ENCODE data around the gene PNP. TPM values are rescaled to one million over a fixed set of nuclear protein-coding genes. Genes with fewer than 3 reads are reported as not detected.
"Not testable (repeated sequence)": the region's sequence is repeated elsewhere in the genome, so short reads cannot be mapped to it uniquely, and the experiment has no call there.

Gene PNP
- total and polyA plus RNA-seq, 4 donors, result 15.5 to 119 (median 37.0) TPM

DNA sequence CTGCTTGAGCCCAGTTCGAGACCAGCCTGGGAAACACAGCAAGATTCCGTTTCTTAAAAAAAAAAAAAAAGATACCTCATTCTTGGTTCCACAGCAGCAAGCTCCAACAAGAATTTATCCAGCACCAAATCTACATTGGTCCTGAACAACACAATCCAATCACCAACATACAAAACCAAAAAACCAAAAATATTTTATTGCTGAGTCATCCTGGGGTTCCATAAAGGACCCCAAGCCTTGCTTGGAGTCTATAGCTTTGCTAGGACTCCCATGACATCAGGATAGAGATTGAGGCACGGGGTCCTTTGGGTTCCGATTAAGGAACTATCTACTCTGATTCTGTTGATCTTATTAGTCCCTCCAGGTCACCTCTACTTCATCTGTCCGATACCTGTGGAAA is 22.3 kb upstream of the PNP start:
- WGBS, 2 donors, result 95% methylated on average over 5 of the region's 5 CpGs
- Histone ChIP-seq H3K27me3 (ENCODE audit: control insufficient read depth in 3 of 3, insufficient read depth in 3 of 3, low read length in 2 of 3) (no peaks in the 10 kb centered on the region), H3K4me1 (ENCODE audit: control insufficient read depth in 5 of 5, insufficient read depth in 5 of 5, low read length in 5 of 5) (no peaks in the 10 kb centered on the region), H3K9me3 (ENCODE audit: control insufficient read depth in 4 of 4, insufficient read depth in 3 of 4, low read length in 3 of 4) (no peaks in the 10 kb centered on the region), H3K36me3 (ENCODE audit: control insufficient read depth in 4 of 4, insufficient read depth in 4 of 4, low read length in 4 of 4) (peaks cover 40 to 45% (median 43%) of the 10 kb centered on the region in 4 donors), H3K27ac (ENCODE audit: low read depth in 1 of 2, low read length in 1 of 2) (no peak overlapping the region), H3K4me3 (no peak overlapping the region), H3K9ac (ENCODE audit: insufficient read depth in 1 of 2, low read length in 2 of 2) (no peak overlapping the region)
- ATAC-seq (ENCODE audit: insufficient read depth, low FRiP score), result no peak
- TF ChIP-seq, protein P1, sequence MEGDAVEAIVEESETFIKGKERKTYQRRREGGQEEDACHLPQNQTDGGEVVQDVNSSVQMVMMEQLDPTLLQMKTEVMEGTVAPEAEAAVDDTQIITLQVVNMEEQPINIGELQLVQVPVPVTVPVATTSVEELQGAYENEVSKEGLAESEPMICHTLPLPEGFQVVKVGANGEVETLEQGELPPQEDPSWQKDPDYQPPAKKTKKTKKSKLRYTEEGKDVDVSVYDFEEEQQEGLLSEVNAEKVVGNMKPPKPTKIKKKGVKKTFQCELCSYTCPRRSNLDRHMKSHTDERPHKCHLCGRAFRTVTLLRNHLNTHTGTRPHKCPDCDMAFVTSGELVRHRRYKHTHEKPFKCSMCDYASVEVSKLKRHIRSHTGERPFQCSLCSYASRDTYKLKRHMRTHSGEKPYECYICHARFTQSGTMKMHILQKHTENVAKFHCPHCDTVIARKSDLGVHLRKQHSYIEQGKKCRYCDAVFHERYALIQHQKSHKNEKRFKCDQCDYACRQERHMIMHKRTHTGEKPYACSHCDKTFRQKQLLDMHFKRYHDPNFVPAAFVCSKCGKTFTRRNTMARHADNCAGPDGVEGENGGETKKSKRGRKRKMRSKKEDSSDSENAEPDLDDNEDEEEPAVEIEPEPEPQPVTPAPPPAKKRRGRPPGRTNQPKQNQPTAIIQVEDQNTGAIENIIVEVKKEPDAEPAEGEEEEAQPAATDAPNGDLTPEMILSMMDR (IDR thresholded peaks at IDR 0.05; ENCODE audit: control extremely low read depth, extremely low read depth), result no peak
- DNase-seq, result no peak

DNA sequence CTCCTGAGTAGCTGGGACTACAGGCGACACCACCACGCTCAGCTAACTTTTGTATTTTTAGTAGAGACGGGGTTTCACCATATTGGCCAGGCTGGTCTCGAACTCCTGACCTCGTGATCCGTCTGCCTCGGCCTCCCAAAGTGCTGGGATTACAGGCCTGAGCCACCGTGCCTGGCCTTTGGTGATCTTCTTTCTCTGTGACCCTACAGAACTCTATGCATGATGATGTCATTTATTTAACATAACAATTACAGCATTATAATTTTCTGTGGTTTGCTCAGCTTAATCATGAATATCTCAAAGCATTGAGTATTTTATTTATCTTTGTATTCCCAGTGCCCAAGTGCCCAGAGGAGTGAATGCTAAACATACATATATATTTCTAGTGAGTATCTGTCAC is 16.4 kb upstream of the PNP start:
- peaks cover 34 to 49% (median 39%) of the 10 kb centered on the region in 4 donors for H3K36me3 ChIP-seq (ENCODE audit: control insufficient read depth in 4 of 4, insufficient read depth in 4 of 4, low read length in 4 of 4)
- H3K27me3 ChIP-seq (ENCODE audit: control insufficient read depth in 3 of 3, insufficient read depth in 3 of 3, low read length in 2 of 3); ATAC-seq (ENCODE audit: insufficient read depth, low FRiP score); H3K27ac ChIP-seq (ENCODE audit: low read depth in 1 of 2, low read length in 1 of 2); H3K9ac ChIP-seq (ENCODE audit: insufficient read depth in 1 of 2, low read length in 2 of 2); DNase-seq; H3K9me3 ChIP-seq (ENCODE audit: control insufficient read depth in 4 of 4, insufficient read depth in 3 of 4, low read length in 3 of 4); H3K4me3 ChIP-seq: not testable (repeated sequence)
- H3K4me1 ChIP-seq (ENCODE audit: control insufficient read depth in 5 of 5, insufficient read depth in 5 of 5, low read length in 5 of 5), result peaks cover 0 to 11% (median 5%) of the 10 kb centered on the region in 5 donors
- 94% methylated on average over 8 of the region's 8 CpGs for WGBS, 2 donors

DNA sequence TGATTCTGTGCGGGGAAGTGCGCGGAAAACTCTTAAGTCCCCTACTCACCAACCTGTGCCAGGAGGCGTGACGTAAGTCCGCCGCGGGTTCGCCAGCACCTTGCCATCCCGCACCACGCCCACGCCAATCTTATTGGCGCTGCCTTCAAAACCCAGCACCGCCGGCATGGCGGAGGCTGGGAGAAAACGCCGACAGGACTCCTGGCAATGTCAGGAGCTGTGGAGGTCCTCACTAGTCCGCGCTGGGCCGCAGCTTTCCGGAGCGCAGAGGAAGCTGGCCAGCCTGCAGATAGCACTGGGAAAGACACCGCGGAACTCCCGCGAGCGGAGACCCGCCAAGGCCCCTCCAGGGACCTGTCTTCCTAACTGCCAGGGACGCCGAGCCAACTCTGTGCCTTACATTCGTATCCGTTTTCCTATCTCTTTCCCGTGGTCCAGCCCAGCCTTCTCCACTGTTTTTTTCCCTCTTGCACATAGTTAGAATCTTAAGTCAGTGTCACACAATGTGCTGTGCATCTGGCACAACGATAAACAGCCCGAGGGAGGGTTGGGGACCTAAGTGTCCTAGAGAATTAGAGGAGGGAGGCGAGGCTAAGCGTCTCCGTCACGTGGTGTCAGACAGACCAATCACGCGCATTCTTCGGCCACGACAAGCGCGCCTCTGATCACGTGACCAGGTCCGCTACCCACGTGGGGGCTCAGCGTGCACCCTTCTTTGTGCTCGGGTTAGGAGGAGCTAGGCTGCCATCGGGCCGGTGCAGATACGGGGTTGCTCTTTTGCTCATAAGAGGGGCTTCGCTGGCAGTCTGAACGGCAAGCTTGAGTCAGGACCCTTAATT is 14.5 kb upstream of the PNP start, which contains the start of the genes APEX1 and OSGEP:
APEX1 (plus strand) TSS at position 711 of the 839 bp plus-strand sequence. CDS start 420 bp downstream, outside the sequence.
OSGEP (minus strand) TSS at position 297 of the 839 bp plus-strand sequence; CDS start at position 168, 129 bp downstream.
- Histone ChIP-seq H3K36me3 (ENCODE audit: control insufficient read depth in 4 of 4, insufficient read depth in 4 of 4, low read length in 4 of 4) (peaks cover 25 to 45% (median 36%) of the 10 kb centered on the region in 4 donors), H3K4me3 (peak within 1 kb of the TSS; percentile 74), H3K9ac (ENCODE audit: insufficient read depth in 1 of 2, low read length in 2 of 2) (peak within 1 kb of the TSS; percentile 87 to 93), H3K9me3 (ENCODE audit: control insufficient read depth in 4 of 4, insufficient read depth in 3 of 4, low read length in 3 of 4) (no peaks in the 10 kb centered on the region), H3K27me3 (ENCODE audit: control insufficient read depth in 3 of 3, insufficient read depth in 3 of 3, low read length in 2 of 3) (no peaks in the 10 kb centered on the region), H3K27ac (ENCODE audit: low read depth in 1 of 2, low read length in 1 of 2) (peak within 1 kb of the TSS; percentile 96), H3K4me1 (ENCODE audit: control insufficient read depth in 5 of 5, insufficient read depth in 5 of 5, low read length in 5 of 5) (peaks cover 0 to 11% (median 5%) of the 10 kb centered on the region in 5 donors)
- 0% methylated on average over 56 of the region's 56 CpGs for WGBS, 2 donors
- TF ChIP-seq, protein P1 (IDR thresholded peaks at IDR 0.05; ENCODE audit: control extremely low read depth, extremely low read depth), result no peak
- ATAC-seq (ENCODE audit: insufficient read depth, low FRiP score) (peak; percentile 88), DNase-seq (peak; percentile 99 to 100 (median 99))
